Lung (tissue), 14 donors: ENCODE measurements around the gene RASA4. TPM values are rescaled to one million over a fixed set of nuclear protein-coding genes. Genes with fewer than 3 reads are reported as not detected.
"Not testable (repeated sequence)": the region's sequence is repeated elsewhere in the genome, so short reads cannot be mapped to it uniquely, and the experiment has no call there.

ENCODE experiments used
- ATAC-seq: fragments of 200-7000 bp; cut with Tn5 transposase; one replicate; pipeline ENCODE4 v1.9.1; 2020; ENCODE audit warnings: moderate number of reproducible peaks; ENCODE audit not compliant: insufficient read depth, low FRiP score
- DNase-seq, 3 donors: peaks; one replicate each; pipeline ENCODE4 v3.0.0-alpha.2; 2013 to 2017
- H3K27ac ChIP-seq, 2 donors: one replicate each; pipeline ENCODE4 v1.5.1; 2013; ENCODE audit warnings: mild to moderate bottlenecking in 2 of 2, moderate library complexity in 2 of 2, control low read depth in 1 of 2, inconsistent platforms in 1 of 2, low read depth in 1 of 2, low read length in 1 of 2
- H3K27me3 ChIP-seq, 3 donors: one replicate each; pipeline ENCODE4 v1.5.1; 2013; ENCODE audit warnings: low read length in 2 of 3; ENCODE audit not compliant: control insufficient read depth in 3 of 3, insufficient read depth in 3 of 3
- H3K36me3 ChIP-seq, 4 donors: one replicate each; pipeline ENCODE4 v1.5.1; 2013; ENCODE audit warnings: low read length in 4 of 4, mild to moderate bottlenecking in 1 of 4, moderate library complexity in 1 of 4; ENCODE audit not compliant: control insufficient read depth in 4 of 4, insufficient read depth in 4 of 4
- H3K4me1 ChIP-seq, 5 donors: one replicate each; pipeline ENCODE4 v1.5.1; 2013; ENCODE audit warnings: low read length in 5 of 5, mild to moderate bottlenecking in 2 of 5, moderate library complexity in 1 of 5; ENCODE audit not compliant: control insufficient read depth in 5 of 5, insufficient read depth in 5 of 5
- H3K4me3 ChIP-seq: one replicate; pipeline ENCODE4 v1.5.1; 2013; ENCODE audit warnings: mild to moderate bottlenecking, control low read depth, moderate library complexity
- H3K9ac ChIP-seq, 2 donors: one replicate each; pipeline ENCODE4 v1.5.1; 2013; ENCODE audit warnings: low read length in 2 of 2, control low read depth in 1 of 2; ENCODE audit not compliant: insufficient read depth in 1 of 2
- H3K9me3 ChIP-seq, 4 donors: one replicate each; pipeline ENCODE4 v1.5.1; 2013; ENCODE audit warnings: low read length in 3 of 4, mild to moderate bottlenecking in 1 of 4, moderate library complexity in 1 of 4; ENCODE audit not compliant: control insufficient read depth in 4 of 4, insufficient read depth in 3 of 4
- WGBS, 2 donors: extraction: QIAGEN DNeasy Blood & Tissue Kit; methylation state at CpG; one replicate each; pipeline ENCODE4 v1.1.7; 2013; 5-methylcytosine and 5-hydroxymethylcytosine counted together
- long read RNA-seq, 5 donors: transcript quantifications; one replicate each; lab custom pipeline, GENCODE V29; 2026
- polyA plus RNA-seq, 2 donors: library from polyadenylated mRNA; stranded (reverse); fragments of 200-250 nt; gene quantifications; one replicate each; pipeline ENCODE4 v1.2.1, GENCODE V29; 2013
- total RNA-seq, 2 donors: library from RNA; depleted of rRNA in 1 of 2; stranded (reverse); fragments of >200 nt in 1 of 2; gene quantifications; one replicate each; pipeline ENCODE4 v1.2.1, GENCODE V29; 2014 to 2021
- donor health status: Bipolar disorder and iron deficiency.
- donor health status: healthy.
- donor health status: DM: yes; HTN: yes; CAD: no.

The RASA4 gene
- total RNA-seq (10 to 100 TPM; 21.0 to 31.2 TPM), polyA plus RNA-seq (10 to 100 TPM; 15.4 to 56.2 TPM)
- long read RNA-seq, donor 1, full-length matches to known transcripts = 2 of 2 reads
- long read RNA-seq, donor 1, partial matches to known transcripts = 0 of 2 reads
- long read RNA-seq, donor 1, other reads (novel, unspliced or antisense) = 0 of 2 reads
- long read RNA-seq, donor 2, full-length matches to known transcripts = 2 of 2 reads
- long read RNA-seq, donor 2, partial matches to known transcripts = 0 of 2 reads
- long read RNA-seq, donor 2, other reads (novel, unspliced or antisense) = 0 of 2 reads
- long read RNA-seq, donor 3 = 0 reads
- long read RNA-seq, donor 4 = 0 reads
- long read RNA-seq, donor 5 = 0 reads

DNA sequence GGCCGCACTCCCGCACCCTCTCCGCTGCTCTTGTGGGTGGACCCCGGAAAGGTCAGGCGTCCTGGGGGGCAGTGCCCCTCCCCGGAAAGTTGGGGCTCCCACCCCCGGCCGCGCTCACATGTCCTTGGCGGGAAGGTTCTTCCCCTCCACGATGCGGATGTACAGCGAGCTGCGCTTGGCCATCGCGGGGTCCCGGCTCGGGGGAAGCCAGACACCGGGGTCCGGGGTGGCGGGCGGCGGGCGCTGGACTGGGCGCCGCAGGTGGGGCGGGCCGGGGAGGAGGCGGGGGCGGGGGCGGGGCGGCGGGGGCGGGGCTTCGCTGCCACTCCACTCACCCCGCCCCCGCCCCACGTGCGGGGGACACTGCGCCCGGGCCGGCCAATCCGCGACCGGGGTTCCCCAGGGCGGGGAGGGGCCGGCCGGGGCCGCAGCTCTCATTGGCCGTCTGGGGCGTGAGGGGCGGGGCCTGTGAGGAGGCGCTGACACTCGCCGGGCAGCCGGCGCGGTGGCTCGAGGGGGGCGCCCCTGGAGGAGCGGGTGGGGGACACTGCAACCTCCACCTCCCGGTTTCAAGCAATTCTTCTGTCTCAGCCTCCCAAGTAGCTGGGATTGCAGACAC is at the start of gene RASA4:
TSS of gene RASA4 (minus strand) at position 250 of the 619 bp plus-strand sequence. CDS start at position 183, 67 bp downstream.
- H3K4me1 ChIP-seq, H3K9me3 ChIP-seq, H3K36me3 ChIP-seq, H3K27me3 ChIP-seq, H3K9ac ChIP-seq, H3K27ac ChIP-seq: not testable (repeated sequence)
- ATAC-seq = peak; percentile 95
- 1% methylated on average over 13 to 28 of the region's 62 CpGs for WGBS, 2 donors
- H3K4me3 ChIP-seq = peak within 1 kb of the TSS; percentile 50
- peak; percentile 26 to 55 (median 28) for DNase-seq

DNA sequence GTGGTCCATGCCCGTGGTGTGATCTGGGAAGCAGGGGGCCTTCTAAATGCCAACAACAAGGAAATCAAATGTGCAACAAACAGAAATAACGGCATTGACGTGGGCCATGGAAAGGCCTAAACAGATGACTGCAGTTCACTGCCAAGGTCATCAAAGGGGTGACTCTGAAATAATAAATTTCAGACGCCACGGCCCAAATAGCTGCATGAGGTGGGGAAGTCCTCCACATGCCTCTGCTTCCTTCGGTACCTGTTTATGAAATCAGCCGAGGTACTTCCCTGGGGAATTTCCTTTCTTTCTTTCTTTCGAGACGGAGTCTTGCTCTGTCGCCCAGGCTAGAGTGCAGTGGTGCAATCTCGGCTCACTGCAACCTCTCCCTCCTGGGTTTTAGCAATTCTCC is 48.2 kb upstream of the RASA4 start:
- H3K27me3 ChIP-seq, ATAC-seq, H3K36me3 ChIP-seq, H3K4me3 ChIP-seq, H3K9ac ChIP-seq, H3K27ac ChIP-seq, H3K9me3 ChIP-seq, H3K4me1 ChIP-seq, DNase-seq: not testable (repeated sequence)
- 75 to 79% methylated on average over 4 of the region's 11 CpGs for WGBS, 2 donors

DNA sequence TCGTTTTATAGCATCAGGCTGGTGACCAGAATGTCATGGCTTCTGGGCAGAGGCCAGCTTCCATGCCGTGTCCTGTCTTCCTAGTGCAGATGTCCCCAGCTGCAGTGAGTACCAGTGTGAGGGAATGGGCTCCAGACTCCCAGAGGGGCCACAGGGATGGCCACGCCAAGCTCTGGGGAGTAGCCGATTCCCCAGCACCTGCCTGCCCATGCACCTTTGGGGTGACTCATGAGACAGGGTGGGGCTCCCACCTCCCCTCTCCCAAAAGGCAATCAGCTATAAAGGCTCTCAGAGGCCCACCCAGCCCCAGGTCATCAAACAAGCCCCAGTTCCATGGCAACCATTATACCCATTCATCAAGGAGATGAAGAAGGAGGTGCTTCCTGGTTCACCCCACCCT is 33.4 kb upstream of the RASA4 start, which contains the start of gene SPDYE2B:
TSS of gene SPDYE2B (plus strand) at position 396 of the 400 bp plus-strand sequence. CDS start 2,030 bp downstream, outside the sequence.
- not testable (repeated sequence) for H3K27ac ChIP-seq, ATAC-seq, H3K27me3 ChIP-seq, H3K36me3 ChIP-seq, H3K4me3 ChIP-seq, H3K4me1 ChIP-seq, H3K9me3 ChIP-seq, H3K9ac ChIP-seq, DNase-seq
- WGBS, 2 donors = no CpG with 5 or more reads among the region's 4 CpGs

DNA sequence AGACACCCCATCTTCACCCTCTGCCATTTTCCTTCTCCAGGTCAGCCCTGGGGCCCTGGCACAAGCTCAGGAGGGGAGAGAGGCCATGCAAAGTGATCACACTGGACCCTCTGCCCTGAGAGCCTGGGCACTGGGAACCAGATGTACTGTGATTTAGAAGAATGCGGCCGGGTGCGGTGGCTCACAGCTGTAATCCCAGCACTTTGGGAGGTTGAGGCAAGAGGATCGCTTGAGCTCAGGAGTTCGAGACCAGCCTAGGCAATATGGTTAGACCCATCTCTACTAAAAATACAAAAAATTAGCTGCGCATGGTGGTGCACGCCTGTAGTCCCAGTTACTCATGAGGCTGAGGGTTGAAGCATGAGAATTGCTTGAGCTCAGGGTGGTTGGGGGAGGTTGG is 31.3 kb upstream of the RASA4 start:
- H3K9me3 ChIP-seq, H3K4me1 ChIP-seq, H3K27me3 ChIP-seq, H3K27ac ChIP-seq, H3K36me3 ChIP-seq, DNase-seq, H3K9ac ChIP-seq, ATAC-seq, H3K4me3 ChIP-seq: not testable (repeated sequence)
- 97 to 99% methylated on average over 5 of the region's 7 CpGs for WGBS, 2 donors

DNA sequence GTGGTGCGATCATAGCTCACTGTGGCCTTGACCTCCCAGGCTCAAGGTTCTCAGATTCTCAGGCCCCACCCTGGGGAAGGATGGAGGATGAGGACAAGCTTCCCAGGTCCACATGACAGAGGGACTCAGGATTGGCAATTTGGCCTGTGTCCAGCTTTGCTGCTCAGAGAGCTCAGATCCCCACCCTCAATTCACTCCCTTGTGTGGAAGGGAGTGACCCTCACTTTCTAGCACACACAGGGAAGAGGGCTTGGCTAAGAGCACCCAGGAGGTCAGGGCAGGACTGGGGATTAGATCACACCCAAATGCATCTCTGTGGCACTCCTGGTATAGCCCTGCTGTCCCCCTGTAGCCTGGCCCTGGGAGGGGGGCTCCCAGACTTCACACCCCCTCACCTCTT is 26.8 kb upstream of the RASA4 start:
- not testable (repeated sequence) for H3K4me3 ChIP-seq, H3K27ac ChIP-seq, H3K4me1 ChIP-seq, H3K9me3 ChIP-seq, DNase-seq, ATAC-seq, H3K27me3 ChIP-seq, H3K36me3 ChIP-seq, H3K9ac ChIP-seq
- WGBS, 2 donors = no CpG with 5 or more reads among the region's 1 CpG

DNA sequence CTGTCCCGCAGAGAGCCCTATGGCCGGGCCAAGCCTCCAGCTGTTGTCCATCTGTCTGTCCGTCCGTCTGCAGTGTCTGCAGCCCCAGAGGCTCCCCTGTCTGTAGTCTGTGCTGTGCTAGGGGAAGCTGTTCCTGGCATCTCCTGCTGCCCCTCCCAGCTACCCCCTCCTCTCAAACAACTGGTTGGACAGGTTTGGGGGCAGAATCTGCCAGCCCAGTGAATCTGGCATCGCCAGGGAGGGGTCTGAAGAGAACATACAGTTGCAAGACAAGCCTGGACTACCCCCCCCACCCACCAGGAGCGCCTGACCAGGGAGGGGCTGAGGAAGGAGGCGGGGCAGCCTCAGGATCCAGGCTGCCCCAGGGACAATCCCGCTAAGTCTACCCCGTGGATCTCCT is 26.1 kb upstream of the RASA4 start, which contains the start of gene UPK3BL1:
TSS of gene UPK3BL1 (minus strand) at position 101 of the 400 bp plus-strand sequence. CDS start at position 51, 50 bp downstream.
- H3K9ac ChIP-seq, ATAC-seq, H3K27ac ChIP-seq, H3K4me1 ChIP-seq, DNase-seq, H3K36me3 ChIP-seq, H3K27me3 ChIP-seq, H3K4me3 ChIP-seq, H3K9me3 ChIP-seq: not testable (repeated sequence)
- no CpG with 5 or more reads among the region's 9 CpGs for WGBS, 2 donors

DNA sequence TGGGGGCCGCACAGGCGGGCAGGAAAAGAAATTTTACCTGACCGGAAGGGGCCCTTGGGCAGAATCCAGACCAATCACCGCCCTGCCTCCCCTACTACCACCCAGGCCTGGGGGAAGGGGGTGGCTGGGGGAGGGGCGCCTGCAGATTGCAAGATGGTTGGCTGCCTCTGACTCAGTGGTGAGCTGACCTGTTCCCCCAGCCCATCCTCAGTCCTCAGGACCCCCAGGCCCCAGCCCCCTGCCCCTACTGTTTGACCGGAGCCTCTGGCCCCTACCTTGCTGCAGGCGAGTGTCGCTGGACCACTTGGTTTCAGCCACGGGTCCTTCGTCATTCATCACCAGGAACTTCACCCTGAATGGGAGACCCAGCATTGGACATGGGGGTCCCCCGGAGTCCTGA is 22.3 kb upstream of the RASA4 start:
- H3K9me3 ChIP-seq, H3K27ac ChIP-seq, ATAC-seq, H3K9ac ChIP-seq, H3K36me3 ChIP-seq, H3K27me3 ChIP-seq, H3K4me3 ChIP-seq, H3K4me1 ChIP-seq: not testable (repeated sequence)
- peak in 1 of 3 donors; percentile 9 for DNase-seq
- WGBS, 2 donors = 91 to 94% methylated on average over 6 to 8 of the region's 11 CpGs

DNA sequence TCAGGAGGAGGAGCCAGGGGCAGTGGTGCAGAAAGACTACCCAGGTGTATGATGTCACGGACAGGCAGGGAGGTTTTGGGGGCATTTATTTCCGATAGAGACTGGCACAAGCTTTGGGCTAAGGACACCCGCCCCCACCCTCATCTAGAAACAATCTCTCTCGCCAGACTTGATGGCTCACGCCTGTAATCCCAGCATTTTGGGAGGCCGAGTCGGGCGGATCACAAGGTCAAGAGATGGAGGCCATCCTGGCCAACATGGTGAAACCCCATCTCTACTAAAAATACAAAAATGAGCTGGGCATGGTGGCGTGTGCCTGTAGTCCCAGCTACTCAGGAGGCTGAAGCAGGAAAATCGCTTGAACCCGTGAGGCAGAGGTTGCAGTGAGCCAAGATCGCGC is 20.4 kb upstream of the RASA4 start:
- H3K27me3 ChIP-seq, H3K4me1 ChIP-seq, H3K36me3 ChIP-seq, DNase-seq, H3K9me3 ChIP-seq, ATAC-seq, H3K4me3 ChIP-seq, H3K27ac ChIP-seq, H3K9ac ChIP-seq: not testable (repeated sequence)
- 80 to 94% methylated on average over 8 to 9 of the region's 13 CpGs for WGBS, 2 donors
